ENCODE measurements around the gene SWSAP1. TPM values are rescaled to one million over a fixed set of nuclear protein-coding genes. Genes with fewer than 3 reads are reported as not detected.

SWSAP1 gene
- total RNA-seq, 1 experiment from 2014 or later: 3.0 TPM

GRCh38 chr19:11418549-11419506 is 44.4 kb downstream of the SWSAP1 start, which contains the start of gene RGL3 (continued):
- TF ChIP-seq ZNF532 (CRISPR knock-in tag; IDR thresholded peaks at IDR 0.05; ENCODE audit: borderline replicate concordance) (no peak), ZMAT4 (CRISPR knock-in tag; IDR thresholded peaks at IDR 0.05) (no peak), AFF4 (CRISPR knock-in tag; IDR thresholded peaks at IDR 0.05; ENCODE audit: borderline replicate concordance) (no peak), ATF6 (CRISPR knock-in tag; IDR thresholded peaks at IDR 0.05) (no peak), NR1H2 (CRISPR knock-in tag; IDR thresholded peaks at IDR 0.05) (no peak), ELF4 (CRISPR knock-in tag; IDR thresholded peaks at IDR 0.05; ENCODE audit: low read depth) (no peak), ZNF512 (CRISPR knock-in tag; IDR thresholded peaks at IDR 0.05; ENCODE audit: borderline replicate concordance) (no peak), FOXJ3 (CRISPR knock-in tag; IDR thresholded peaks at IDR 0.05; ENCODE audit: borderline replicate concordance) (no peak), KAT7 (CRISPR knock-in tag; IDR thresholded peaks at IDR 0.05; ENCODE audit: borderline replicate concordance) (0 out of 2 replicates have a peak, but pooled peaks have one; percentile 52), MLX (CRISPR knock-in tag; IDR thresholded peaks at IDR 0.05) (no peak), CBFB (CRISPR knock-in tag; IDR thresholded peaks at IDR 0.05; ENCODE audit: low read depth) (peak; percentile 76; the same call in 1 of the 2 replicates), ETV6 (CRISPR knock-in tag; IDR thresholded peaks at IDR 0.05) (0 out of 2 replicates have a peak, but pooled peaks have one; percentile 71), PREB (CRISPR knock-in tag; IDR thresholded peaks at IDR 0.05; ENCODE audit: borderline replicate concordance) (no peak), NR2C2 (CRISPR knock-in tag; IDR thresholded peaks at IDR 0.05) (no peak), SMAD4 (CRISPR knock-in tag; IDR thresholded peaks at IDR 0.05) (no peak), ATF2 (CRISPR knock-in tag; IDR thresholded peaks at IDR 0.05; ENCODE audit: borderline replicate concordance, low read depth) (no peak), ZBTB21 (CRISPR knock-in tag; IDR thresholded peaks at IDR 0.05; ENCODE audit: borderline replicate concordance) (0 out of 2 replicates have a peak, but pooled peaks have one; percentile 29)

Measured in WTC11 (cell line).